HL-60 (cell line): Measurements from ENCODE around the gene KCNMA1.

ENCODE experiments used
- DNase-seq, 2 experiments: peaks; one replicate each; pipeline ENCODE4 v3.0.0-alpha.2; 2010 to 2020; ENCODE audit warnings: low read depth in 1 of 2, low spot score in 1 of 2
- H3K27ac ChIP-seq: fragments of 250-450 bp; sonication (Bioruptor Pico); replicated peaks from 2 replicates; pipeline ENCODE4 v1.5.1; 2020; ENCODE audit warnings: mild to moderate bottlenecking, moderate library complexity
- H3K27me3 ChIP-seq: fragments of 250-450 bp; sonication (Bioruptor Pico); 2 replicates; pipeline ENCODE4 v1.5.1; 2021; ENCODE audit warnings: mild to moderate bottlenecking, moderate library complexity; ENCODE audit not compliant: insufficient read depth, poor library complexity, severe bottlenecking
- H3K4me3 ChIP-seq: replicated peaks from 2 replicates; pipeline ENCODE4 v1.5.1; 2011; ENCODE audit warnings: mild to moderate bottlenecking, control low read depth, low read length; ENCODE audit not compliant: insufficient read depth
- CTCF ChIP-seq: IDR thresholded peaks from one replicate; pipeline ENCODE4 v1.5.1; 2011; ENCODE audit warnings: low read length, control low read depth, inconsistent platforms; ENCODE audit not compliant: insufficient read depth
- GABPA ChIP-seq: IDR thresholded peaks from 2 replicates; pipeline ENCODE4 v1.6.1; 2012; ENCODE audit warnings: low read depth
- POLR2AphosphoS5 ChIP-seq: IDR thresholded peaks from 2 replicates; pipeline ENCODE4 v1.6.1; 2012; ENCODE audit warnings: low read depth
- SPI1 ChIP-seq: IDR thresholded peaks from 2 replicates; pipeline ENCODE4 v1.6.1; 2012; ENCODE audit warnings: low read depth, mild to moderate bottlenecking, borderline replicate concordance
- TF ChIP-seq, protein P1 (sequence below): IDR thresholded peaks from 2 replicates; pipeline ENCODE4 v1.6.1; 2012; ENCODE audit warnings: low read depth; ENCODE audit not compliant: insufficient replicate concordance

KCNMA1 gene

DNA sequence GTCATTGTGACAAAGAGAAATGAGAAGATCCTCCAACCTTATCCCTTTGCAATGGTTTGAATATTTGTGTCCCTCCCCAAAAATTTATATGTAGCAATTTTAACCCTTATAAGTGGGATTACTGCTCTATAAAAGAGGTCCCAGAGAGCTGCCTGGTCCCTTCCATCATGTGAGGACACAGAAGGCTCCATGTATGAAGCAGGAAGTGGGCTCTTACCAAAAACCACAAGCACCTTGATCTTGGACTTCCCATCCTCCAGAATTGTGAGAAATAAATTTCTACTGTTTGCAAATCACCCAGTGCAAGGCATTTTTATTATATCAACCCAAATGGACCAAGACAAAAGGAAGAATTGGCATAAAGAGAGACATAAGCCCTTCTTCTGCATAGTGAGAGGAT lies 95.7 kb downstream of the KCNMA1 start:
- H3K27ac ChIP-seq: no peak overlapping the region
- H3K27me3 ChIP-seq: no peaks in the 10 kb centered on the region
- H3K4me3 ChIP-seq: no peak overlapping the region

DNA sequence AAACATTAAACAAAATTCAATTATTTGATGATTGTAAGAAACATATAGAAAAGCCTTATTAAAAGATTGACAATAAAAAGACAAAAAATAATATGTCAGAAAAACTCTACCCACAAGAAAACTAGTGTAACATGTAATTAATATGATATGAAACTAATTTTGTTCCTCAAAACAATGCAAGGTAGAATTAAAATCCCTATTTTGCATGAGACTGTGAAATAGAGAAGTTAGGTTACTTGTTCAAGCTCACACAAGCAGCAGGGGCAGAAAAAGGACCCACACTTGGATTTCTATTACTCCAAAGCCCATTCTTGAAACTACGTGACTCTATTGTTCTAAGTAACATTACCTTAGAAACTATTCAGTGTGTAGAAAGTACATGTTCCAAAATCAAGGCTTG lies 96.4 kb downstream of the KCNMA1 start:
- H3K4me3 ChIP-seq: no peak overlapping the region
- TF ChIP-seq SPI1 (no peak), POLR2AphosphoS5 (no peak), CTCF (no peak), GABPA (no peak)
- TF ChIP-seq, protein P1, sequence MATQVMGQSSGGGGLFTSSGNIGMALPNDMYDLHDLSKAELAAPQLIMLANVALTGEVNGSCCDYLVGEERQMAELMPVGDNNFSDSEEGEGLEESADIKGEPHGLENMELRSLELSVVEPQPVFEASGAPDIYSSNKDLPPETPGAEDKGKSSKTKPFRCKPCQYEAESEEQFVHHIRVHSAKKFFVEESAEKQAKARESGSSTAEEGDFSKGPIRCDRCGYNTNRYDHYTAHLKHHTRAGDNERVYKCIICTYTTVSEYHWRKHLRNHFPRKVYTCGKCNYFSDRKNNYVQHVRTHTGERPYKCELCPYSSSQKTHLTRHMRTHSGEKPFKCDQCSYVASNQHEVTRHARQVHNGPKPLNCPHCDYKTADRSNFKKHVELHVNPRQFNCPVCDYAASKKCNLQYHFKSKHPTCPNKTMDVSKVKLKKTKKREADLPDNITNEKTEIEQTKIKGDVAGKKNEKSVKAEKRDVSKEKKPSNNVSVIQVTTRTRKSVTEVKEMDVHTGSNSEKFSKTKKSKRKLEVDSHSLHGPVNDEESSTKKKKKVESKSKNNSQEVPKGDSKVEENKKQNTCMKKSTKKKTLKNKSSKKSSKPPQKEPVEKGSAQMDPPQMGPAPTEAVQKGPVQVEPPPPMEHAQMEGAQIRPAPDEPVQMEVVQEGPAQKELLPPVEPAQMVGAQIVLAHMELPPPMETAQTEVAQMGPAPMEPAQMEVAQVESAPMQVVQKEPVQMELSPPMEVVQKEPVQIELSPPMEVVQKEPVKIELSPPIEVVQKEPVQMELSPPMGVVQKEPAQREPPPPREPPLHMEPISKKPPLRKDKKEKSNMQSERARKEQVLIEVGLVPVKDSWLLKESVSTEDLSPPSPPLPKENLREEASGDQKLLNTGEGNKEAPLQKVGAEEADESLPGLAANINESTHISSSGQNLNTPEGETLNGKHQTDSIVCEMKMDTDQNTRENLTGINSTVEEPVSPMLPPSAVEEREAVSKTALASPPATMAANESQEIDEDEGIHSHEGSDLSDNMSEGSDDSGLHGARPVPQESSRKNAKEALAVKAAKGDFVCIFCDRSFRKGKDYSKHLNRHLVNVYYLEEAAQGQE: no peak
- no peaks in the 10 kb centered on the region for H3K27me3 ChIP-seq
- no peak for DNase-seq
- no peak overlapping the region for H3K27ac ChIP-seq

More for the DNA sequence above, 95.7 kb downstream of the KCNMA1 start:
- no peak for TF ChIP-seq POLR2AphosphoS5
- no peak for TF ChIP-seq CTCF
- TF ChIP-seq, protein P1: no peak
- no peak for TF ChIP-seq SPI1
- DNase-seq: no peak

DNA sequence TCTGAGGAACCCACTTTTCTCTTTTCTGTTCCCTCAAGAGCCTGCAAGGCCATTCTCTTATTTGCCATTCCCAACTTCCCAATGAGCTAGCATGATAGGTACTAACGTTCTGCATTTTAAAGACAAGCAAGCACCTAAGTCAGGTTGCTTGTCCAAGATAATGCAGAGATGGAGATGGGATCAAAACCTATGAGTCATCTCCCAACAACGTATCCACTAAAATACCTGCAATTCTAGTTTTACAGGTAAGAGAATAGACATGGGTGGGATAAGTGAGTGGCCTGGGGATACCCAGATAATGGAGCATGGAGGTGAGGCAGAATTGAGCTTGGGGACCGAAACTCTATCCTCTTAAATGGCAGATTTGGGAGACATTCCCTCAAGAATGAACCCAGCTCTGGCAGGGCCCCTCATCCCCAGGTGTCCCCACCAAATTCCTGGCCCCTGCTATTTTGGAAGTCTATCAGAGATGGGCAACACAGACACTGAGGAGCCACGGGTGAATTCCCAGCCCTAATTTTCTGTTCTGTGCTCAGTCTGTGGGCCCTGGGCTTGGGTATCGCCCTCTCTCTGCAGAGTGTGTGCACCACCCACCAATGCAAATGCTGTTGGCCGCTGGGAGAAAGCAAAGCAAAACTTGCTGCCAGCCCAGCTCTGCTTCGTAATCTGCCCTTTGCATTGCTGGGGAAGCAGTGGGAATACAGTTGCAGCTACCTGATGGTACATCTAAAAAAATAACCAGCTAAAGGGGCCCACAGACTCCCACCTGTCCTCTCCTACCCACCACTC lies 98.3 kb downstream of the KCNMA1 start:
- TF ChIP-seq, protein P1: no peak
- no peak for TF ChIP-seq GABPA
- TF ChIP-seq SPI1: no peak
- TF ChIP-seq CTCF: no peak
- TF ChIP-seq POLR2AphosphoS5: no peak
- H3K27ac ChIP-seq: no peak overlapping the region
- DNase-seq: no peak
- H3K4me3 ChIP-seq: no peak overlapping the region
- no peaks in the 10 kb centered on the region for H3K27me3 ChIP-seq
